ENCODE results near the gene TMEM109.

DNA sequence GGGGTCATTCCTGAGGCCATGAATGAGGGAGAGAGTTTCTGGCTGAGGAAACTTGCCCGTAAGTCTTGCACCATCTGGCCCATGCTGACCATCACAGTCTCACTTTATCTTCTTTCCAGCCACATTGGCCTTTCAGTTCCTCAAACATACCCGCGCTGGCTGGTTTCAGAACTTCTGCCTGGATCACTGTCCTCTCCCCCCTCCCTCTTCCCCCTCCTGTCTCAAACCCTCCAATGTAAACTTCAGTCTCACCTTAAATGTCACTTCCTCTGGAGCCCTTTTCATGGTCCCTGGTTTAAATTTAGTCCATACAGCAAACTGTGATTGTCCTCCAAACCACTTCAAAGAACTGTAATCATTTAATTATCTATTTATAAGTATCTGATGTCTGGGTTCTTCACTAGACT lies 3.7 kb upstream of the TMEM109 start:
- TF ChIP-seq, protein P1, sequence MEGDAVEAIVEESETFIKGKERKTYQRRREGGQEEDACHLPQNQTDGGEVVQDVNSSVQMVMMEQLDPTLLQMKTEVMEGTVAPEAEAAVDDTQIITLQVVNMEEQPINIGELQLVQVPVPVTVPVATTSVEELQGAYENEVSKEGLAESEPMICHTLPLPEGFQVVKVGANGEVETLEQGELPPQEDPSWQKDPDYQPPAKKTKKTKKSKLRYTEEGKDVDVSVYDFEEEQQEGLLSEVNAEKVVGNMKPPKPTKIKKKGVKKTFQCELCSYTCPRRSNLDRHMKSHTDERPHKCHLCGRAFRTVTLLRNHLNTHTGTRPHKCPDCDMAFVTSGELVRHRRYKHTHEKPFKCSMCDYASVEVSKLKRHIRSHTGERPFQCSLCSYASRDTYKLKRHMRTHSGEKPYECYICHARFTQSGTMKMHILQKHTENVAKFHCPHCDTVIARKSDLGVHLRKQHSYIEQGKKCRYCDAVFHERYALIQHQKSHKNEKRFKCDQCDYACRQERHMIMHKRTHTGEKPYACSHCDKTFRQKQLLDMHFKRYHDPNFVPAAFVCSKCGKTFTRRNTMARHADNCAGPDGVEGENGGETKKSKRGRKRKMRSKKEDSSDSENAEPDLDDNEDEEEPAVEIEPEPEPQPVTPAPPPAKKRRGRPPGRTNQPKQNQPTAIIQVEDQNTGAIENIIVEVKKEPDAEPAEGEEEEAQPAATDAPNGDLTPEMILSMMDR (IDR thresholded peaks at IDR 0.05; ENCODE audit: low read depth, low read length): no peak
- no peak for TF ChIP-seq EZH2phosphoT487 (IDR thresholded peaks at IDR 0.05; ENCODE audit: low read depth)

Data from OCI-LY3 (cell line).